Measurements from ENCODE around the gene SMARCB1.

Gene SMARCB1

GRCh38 chr22:23829845-23830372, 43.1 kb downstream of the SMARCB1 start:
- no peak for DNase-seq

GRCh38 chr22:23831261-23831660, 44.5 kb downstream of the SMARCB1 start:
- DNase-seq = no peak

GRCh38 chr22:23831781-23832180, 45.0 kb downstream of the SMARCB1 start:
- DNase-seq = no peak

GRCh38 chr22:23832226-23833016, 45.7 kb downstream of the SMARCB1 start:
- DNase-seq = no peak

GRCh38 chr22:23833017-23833751, 46.4 kb downstream of the SMARCB1 start:
- DNase-seq = no peak

GRCh38 chr22:23833911-23834317, 47.1 kb downstream of the SMARCB1 start:
- peak in 10 of 51 donors; percentile 12 to 45 (median 25) for DNase-seq

GRCh38 chr22:23834406-23834792, 47.6 kb downstream of the SMARCB1 start:
- DNase-seq = no peak

- DNase-seq = peak in 41 of 51 donors; percentile 21 to 86 (median 55)
These were observed 48.2 kb downstream of the SMARCB1 start for GRCh38 chr22:23834793-23835483.

GRCh38 chr22:23835484-23836144, 48.8 kb downstream of the SMARCB1 start:
- DNase-seq = no peak

- no peak for DNase-seq
These were observed 49.5 kb downstream of the SMARCB1 start for GRCh38 chr22:23836281-23836680.

GRCh38 chr22:23836692-23837495, 50.1 kb downstream of the SMARCB1 start:
- DNase-seq = no peak

- DNase-seq = no peak
These were observed 50.7 kb downstream of the SMARCB1 start for GRCh38 chr22:23837496-23837859.

- DNase-seq = peak in 1 of 51 donors; percentile 34
These were observed 51.3 kb downstream of the SMARCB1 start for GRCh38 chr22:23837911-23838680.

- peak; percentile 40 to 96 (median 89) for DNase-seq
These were observed 52.1 kb downstream of the SMARCB1 start, which contains the start of gene DERL3 for GRCh38 chr22:23838681-23839468. Gene DERL3, minus strand, starts transcription at chr22:23839006. Its CDS starts 19 bp downstream, at chr22:23838987.

- DNase-seq = no peak
These were observed 53.3 kb downstream of the SMARCB1 start for GRCh38 chr22:23840026-23840425.

- no peak for DNase-seq
These were observed 54.5 kb downstream of the SMARCB1 start for GRCh38 chr22:23841292-23841691.

GRCh38 chr22:23841736-23842445, 55.1 kb downstream of the SMARCB1 start:
- DNase-seq = no peak

- DNase-seq = no peak
These were observed 55.8 kb downstream of the SMARCB1 start for GRCh38 chr22:23842599-23842998.
